GM12891 (cell line): ENCODE data around the gene NEURL1B.

ENCODE experiments used
- POLR2A ChIP-seq: IDR thresholded peaks from 2 replicates; pipeline ENCODE4 v1.6.1; 2011; ENCODE audit warnings: low read depth, low read length, control low read depth
- POLR2AphosphoS5 ChIP-seq: IDR thresholded peaks from 2 replicates; pipeline ENCODE4 v1.6.1; 2011; ENCODE audit warnings: low read depth, low read length, control low read depth
- SPI1 ChIP-seq: IDR thresholded peaks from 2 replicates; pipeline ENCODE4 v1.6.1; 2011; ENCODE audit warnings: low read depth, low read length, control low read depth
- TAF1 ChIP-seq: IDR thresholded peaks from 2 replicates; pipeline ENCODE4 v1.6.1; 2011; ENCODE audit warnings: low read depth, low read length, control low read depth

DNA sequence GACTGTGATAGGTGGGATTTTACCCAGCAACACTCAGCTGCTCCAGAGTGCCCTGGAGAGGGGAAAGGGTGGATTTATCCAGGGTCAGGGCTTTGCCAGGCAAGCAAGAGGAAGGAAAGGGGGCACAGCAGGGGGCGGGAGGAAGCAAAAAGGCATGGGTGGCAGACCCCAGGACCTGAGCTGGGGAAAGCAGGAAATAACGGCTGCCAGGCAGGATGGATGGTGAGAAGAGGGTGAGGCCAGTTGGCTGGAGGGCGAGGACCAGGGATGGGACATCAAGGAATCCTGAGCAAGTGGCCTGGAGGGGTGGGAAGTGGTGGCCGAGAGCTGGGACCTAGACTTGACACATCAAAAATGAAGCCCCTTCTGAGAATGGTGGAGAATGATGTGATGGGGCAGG, 65.7 kb downstream of the NEURL1B start:
- no peak for TF ChIP-seq TAF1
- no peak for TF ChIP-seq POLR2AphosphoS5
- TF ChIP-seq POLR2A = no peak
- no peak for TF ChIP-seq SPI1
